ENCODE results near the gene HTR2B.

DNA sequence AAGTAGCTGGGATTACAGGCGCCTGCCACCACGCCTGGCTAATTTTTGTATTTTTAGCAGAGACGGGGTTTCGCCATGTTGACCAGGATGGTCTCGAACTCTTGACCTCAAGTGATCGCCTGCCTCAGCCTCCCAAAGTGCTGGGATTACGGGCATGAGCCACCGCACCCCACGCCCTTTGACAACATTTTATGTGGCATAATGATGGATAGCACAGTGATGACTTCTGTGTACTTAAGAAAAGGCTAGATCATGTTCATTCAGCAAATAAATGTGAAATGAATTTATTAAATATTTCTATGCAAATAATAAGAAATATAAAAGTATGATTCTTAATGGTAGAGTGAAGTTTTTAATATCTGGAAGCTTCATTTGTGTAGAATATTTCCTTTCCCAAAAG, 2.6 kb upstream of the HTR2B start:
- no peak for TF ChIP-seq MAX (IDR thresholded peaks at IDR 0.05; ENCODE audit: low read depth, low read length)
- no peak for TF ChIP-seq POLR2A (IDR thresholded peaks at IDR 0.05; ENCODE audit: extremely low read depth, insufficient read length)
- TF ChIP-seq, protein P1, sequence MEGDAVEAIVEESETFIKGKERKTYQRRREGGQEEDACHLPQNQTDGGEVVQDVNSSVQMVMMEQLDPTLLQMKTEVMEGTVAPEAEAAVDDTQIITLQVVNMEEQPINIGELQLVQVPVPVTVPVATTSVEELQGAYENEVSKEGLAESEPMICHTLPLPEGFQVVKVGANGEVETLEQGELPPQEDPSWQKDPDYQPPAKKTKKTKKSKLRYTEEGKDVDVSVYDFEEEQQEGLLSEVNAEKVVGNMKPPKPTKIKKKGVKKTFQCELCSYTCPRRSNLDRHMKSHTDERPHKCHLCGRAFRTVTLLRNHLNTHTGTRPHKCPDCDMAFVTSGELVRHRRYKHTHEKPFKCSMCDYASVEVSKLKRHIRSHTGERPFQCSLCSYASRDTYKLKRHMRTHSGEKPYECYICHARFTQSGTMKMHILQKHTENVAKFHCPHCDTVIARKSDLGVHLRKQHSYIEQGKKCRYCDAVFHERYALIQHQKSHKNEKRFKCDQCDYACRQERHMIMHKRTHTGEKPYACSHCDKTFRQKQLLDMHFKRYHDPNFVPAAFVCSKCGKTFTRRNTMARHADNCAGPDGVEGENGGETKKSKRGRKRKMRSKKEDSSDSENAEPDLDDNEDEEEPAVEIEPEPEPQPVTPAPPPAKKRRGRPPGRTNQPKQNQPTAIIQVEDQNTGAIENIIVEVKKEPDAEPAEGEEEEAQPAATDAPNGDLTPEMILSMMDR (IDR thresholded peaks at IDR 0.05; ENCODE audit: low read depth, low read length): no peak
- TF ChIP-seq MYC (IDR thresholded peaks at IDR 0.05; ENCODE audit: low read depth, low read length): no peak

Measured in NB4 (cell line).